GM23248 (cell line): ENCODE data around the gene PPP1R37.

Source experiments
- EZH2 ChIP-seq: fragments of 200-600 bp; sonication (generic); IDR thresholded peaks from 2 replicates; pipeline ENCODE4 v1.6.1; 2018; ENCODE audit warnings: antibody characterized with exemption, mild to moderate bottlenecking; ENCODE audit not compliant: insufficient read depth, poor library complexity, severe bottlenecking
- EZH2phosphoT487 ChIP-seq: fragments of 200-600 bp; sonication (generic); IDR thresholded peaks from 2 replicates; pipeline ENCODE4 v1.6.1; 2018; ENCODE audit warnings: antibody characterized with exemption, moderate library complexity, mild to moderate bottlenecking, low read depth; ENCODE audit not compliant: insufficient read depth

- TF ChIP-seq EZH2phosphoT487 (no peak), EZH2 (no peak)
Observed at GRCh38 chr19:45082170-45082569, 10.8 kb upstream of the PPP1R37 start.
